Measurements from ENCODE around the gene TACC2. TPM values are rescaled to one million over a fixed set of nuclear protein-coding genes. Genes with fewer than 3 reads are reported as not detected.

TACC2 gene
- total and polyA plus RNA-seq, 2 donors: 21.2 to 82.7 TPM

DNA sequence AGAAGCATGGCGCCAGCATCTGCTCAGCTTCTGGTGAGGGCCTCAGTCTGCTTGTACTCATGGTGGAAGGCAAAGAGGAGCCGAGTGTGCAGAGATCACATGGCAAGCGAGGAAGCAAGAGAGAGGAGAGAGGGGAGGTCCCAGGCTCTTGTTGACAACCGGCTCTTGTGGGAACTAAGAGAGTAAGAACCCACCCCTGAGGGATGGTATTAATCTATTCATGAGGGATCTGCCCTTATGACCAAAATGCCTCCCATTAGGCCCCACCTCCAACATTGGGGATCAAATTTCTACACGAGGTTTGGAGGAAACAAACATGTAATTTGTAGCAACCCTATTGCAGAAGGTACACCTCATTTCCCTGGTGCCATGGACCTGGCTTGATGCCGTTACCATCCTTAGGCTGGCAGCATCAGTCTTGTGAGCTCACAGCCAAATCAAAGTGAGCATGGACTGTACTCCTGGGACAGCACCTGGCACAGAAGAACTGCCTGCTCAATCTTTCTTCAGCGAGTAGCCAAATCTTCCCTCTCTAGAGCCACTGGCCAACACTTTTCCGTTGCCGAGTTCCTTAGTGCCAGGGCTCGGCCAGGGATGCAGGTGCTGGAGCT lies 288.7 kb downstream of the TACC2 start:
- Histone ChIP-seq H3K4me3 (ENCODE audit: low read depth, low read length) (no peak overlapping the region), H3K4me1 (ENCODE audit: insufficient read depth) (no peaks in the 10 kb centered on the region), H3K27ac (ENCODE audit: low read depth) (no peak overlapping the region), H3K36me3 (ENCODE audit: insufficient read depth) (no peaks in the 10 kb centered on the region)
- DNase-seq (ENCODE audit: extremely low spot score): no peak
- 86% methylated on average over 10 of the region's 10 CpGs for WGBS

DNA sequence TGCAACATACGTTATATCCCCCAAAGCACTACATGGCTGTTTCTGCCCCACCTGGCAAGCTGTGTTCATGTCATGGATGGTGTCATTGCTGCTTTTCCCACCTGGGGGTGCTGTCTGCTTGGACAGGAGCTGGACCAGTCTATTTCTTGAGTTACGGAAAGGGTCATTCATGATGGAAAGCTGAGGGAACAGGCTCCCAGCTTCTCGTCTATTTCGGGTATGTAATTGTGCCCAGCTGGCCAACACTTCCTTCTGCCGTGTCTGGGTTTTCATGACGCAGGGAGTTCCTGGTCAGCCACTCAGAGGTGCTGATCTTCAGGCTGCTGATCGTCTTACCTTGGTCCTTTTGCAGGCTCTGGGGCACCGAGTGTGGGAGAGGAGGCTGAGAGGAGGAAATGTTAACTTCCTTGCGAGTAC lies 290.8 kb downstream of the TACC2 start:
- no peak for DNase-seq (ENCODE audit: extremely low spot score)
- Histone ChIP-seq H3K4me3 (ENCODE audit: low read depth, low read length) (no peak overlapping the region), H3K27ac (ENCODE audit: low read depth) (no peak overlapping the region), H3K36me3 (ENCODE audit: insufficient read depth) (no peaks in the 10 kb centered on the region), H3K4me1 (ENCODE audit: insufficient read depth) (no peaks in the 10 kb centered on the region)
- WGBS: 32% methylated on average over 9 of the region's 9 CpGs

DNA sequence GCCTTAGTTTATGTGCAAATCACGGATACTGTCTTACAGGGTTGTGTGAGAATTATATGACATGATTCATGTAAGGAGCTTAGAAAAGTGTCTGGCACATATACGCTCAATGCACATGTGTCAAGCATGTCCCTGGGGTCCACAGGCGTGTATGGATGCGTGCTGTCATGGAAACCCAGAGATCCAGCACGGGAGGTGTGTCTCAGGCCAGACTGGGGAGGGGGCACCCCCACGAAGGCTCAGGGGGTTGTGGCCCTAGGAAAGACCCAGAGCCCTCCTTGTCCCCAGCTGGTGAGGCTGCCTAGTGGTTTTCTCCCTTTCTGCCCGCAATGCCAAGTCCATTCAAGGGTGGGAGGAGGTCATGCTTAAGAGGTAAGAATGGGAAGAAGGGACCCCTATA lies 291.2 kb downstream of the TACC2 start:
- Histone ChIP-seq H3K27ac (ENCODE audit: low read depth) (no peak overlapping the region), H3K4me1 (ENCODE audit: insufficient read depth) (no peaks in the 10 kb centered on the region), H3K36me3 (ENCODE audit: insufficient read depth) (no peaks in the 10 kb centered on the region), H3K4me3 (ENCODE audit: low read depth, low read length) (no peak overlapping the region)
- DNase-seq (ENCODE audit: extremely low spot score): no peak
- 75% methylated on average over 7 of the region's 7 CpGs for whole genome bisulfite sequencing

DNA sequence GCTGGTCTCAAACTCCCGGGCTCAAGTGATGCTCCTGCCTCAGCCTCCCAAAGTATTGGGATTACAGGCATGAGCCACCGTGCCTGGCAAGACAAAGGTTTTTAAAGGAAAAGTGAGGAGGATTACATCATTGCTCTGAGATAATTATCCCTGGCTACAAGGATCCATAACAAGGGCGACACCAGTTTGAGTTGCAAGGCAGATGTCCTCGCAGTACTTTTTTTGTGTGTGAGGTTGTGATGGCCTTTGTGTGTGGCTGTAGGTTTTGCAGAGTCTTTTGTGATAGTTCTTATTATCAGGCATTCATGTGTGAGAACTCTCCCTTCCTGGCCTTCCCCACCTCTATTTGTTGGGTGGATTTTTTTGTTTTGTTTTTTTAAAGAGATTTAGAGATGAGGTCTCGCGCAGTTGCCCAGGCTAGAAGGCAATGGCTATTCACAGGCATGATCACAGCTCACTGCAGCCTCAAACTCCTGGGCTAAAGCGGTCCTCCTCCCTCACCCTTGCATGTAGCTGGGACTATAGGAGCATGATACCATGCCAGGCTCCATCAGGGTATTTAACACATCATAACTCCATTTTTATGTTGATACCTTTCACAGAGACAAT lies 292.2 kb downstream of the TACC2 start:
- H3K4me1 ChIP-seq (ENCODE audit: insufficient read depth): no peaks in the 10 kb centered on the region
- H3K4me3 ChIP-seq (ENCODE audit: low read depth, low read length): no peak overlapping the region
- no peak for DNase-seq (ENCODE audit: extremely low spot score)
- no peaks in the 10 kb centered on the region for H3K36me3 ChIP-seq (ENCODE audit: insufficient read depth)
- H3K27ac ChIP-seq (ENCODE audit: low read depth): no peak overlapping the region
- WGBS: 91% methylated on average over 7 of the region's 7 CpGs

DNA sequence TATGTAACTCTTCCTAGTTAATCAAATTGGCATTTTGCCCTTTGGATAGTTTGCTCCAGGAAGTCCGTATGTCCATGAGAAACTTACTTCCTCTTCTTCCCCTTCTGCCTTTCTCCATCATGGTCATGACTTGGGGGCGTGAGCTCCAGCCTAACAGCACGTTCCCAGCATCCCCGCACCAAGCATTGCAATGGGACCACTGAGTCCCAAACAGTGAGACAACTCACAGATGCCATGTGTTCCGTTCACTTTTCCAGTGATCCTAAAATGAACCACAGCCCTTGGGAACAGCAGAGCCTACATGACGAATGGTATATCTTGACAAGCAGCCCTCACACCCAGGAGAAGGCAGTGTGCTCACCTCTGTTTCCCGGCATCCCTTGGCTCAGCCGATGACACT lies 292.8 kb downstream of the TACC2 start:
- no peak overlapping the region for H3K4me3 ChIP-seq (ENCODE audit: low read depth, low read length)
- no peak overlapping the region for H3K27ac ChIP-seq (ENCODE audit: low read depth)
- DNase-seq (ENCODE audit: extremely low spot score): no peak
- no peaks in the 10 kb centered on the region for H3K4me1 ChIP-seq (ENCODE audit: insufficient read depth)
- 82% methylated on average over 8 of the region's 8 CpGs for WGBS
- no peaks in the 10 kb centered on the region for H3K36me3 ChIP-seq (ENCODE audit: insufficient read depth)

DNA sequence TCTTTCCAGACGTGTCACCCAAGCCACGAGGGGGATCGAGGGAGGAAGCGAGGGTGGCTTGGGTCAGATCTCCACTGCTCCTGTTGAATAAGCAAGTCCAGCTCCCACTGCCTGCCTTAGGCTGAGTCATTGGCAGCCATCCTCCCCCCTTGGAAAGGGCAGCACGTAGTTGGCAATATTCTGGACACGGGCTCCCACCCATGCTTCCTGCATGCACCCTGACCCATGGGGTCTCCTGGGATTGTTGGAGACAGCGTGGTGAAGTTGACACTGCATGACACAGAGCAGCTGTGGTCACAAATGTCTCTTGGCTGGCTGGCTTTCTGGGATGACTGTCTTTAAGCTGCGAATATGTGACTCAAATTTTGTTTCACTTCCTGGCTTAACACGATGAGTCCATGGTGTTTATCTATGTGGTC lies 293.3 kb downstream of the TACC2 start:
- 75% methylated on average over 9 of the region's 9 CpGs for WGBS
- H3K36me3 ChIP-seq (ENCODE audit: insufficient read depth): no peaks in the 10 kb centered on the region
- no peak overlapping the region for H3K4me3 ChIP-seq (ENCODE audit: low read depth, low read length)
- H3K4me1 ChIP-seq (ENCODE audit: insufficient read depth): no peaks in the 10 kb centered on the region
- H3K27ac ChIP-seq (ENCODE audit: low read depth): no peak overlapping the region
- DNase-seq (ENCODE audit: extremely low spot score): no peak

DNA sequence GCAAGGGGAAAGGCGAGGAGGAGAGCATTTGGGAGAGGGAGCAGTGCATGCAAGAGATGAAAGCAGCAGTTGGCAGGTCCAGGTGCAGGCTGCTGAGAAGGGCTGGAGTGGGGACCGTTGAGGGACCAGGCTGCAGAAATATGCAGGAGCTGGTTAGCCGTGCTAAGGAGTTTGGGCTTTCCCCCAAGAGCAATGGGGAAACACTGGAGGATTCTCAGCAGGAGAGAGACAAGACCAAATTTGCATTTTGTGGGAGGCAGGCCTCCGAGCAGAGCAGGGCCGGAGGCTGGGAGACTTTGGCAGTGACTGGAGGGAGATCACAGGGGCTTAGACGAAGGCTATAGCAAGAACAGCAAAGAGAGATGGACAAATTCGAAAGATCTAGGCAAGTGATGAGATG lies 293.9 kb downstream of the TACC2 start:
- H3K4me3 ChIP-seq (ENCODE audit: low read depth, low read length): no peak overlapping the region
- no peak overlapping the region for H3K27ac ChIP-seq (ENCODE audit: low read depth)
- 83% methylated on average over 7 of the region's 7 CpGs for WGBS
- no peaks in the 10 kb centered on the region for H3K36me3 ChIP-seq (ENCODE audit: insufficient read depth)
- H3K4me1 ChIP-seq (ENCODE audit: insufficient read depth): no peaks in the 10 kb centered on the region
- no peak for DNase-seq (ENCODE audit: extremely low spot score)

DNA sequence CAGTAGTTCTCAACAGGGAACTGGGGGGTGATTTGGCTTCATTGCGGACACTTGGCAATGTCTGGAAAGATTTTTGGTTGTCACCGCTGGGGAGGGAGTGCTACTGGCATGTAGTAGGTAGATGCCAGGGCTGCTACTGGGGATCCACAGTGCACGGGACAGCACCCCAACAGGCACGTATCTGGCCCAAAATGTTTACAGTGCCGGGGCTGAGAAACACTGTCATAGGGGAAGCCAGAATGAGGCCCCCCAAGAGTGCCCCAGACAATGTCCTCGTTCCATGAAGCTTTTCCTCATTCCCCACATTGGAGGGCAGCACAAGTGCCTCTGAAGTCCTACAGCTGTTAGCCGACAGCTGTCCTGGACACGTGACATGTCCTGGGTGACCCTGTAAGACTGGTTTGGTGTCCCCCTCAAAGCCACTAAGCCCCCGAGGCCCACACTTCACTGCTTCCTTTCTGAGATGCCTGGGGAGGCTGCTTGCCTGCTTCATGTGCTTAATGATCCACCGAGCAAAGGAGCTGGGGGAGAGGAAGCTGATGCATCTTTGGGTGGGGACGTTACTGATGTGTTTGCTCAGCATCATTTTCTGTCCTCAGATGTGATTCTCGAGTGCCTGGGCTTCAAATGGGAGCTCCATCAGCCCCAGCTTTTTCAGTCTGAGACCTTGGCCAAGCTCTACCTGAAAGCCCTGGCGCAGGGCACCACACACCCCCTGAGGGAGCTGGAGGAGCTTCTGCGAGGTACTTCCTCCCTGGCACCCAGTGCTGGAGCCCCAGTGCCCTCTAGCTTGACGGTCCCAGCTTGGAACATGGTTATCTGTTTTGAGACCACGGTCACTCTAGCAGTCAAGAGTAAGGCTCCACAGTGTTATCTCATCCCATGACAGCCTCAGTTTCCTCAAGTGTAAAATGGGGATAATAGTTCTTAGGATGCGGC lies 296.8 kb downstream of the TACC2 start:
- Histone ChIP-seq H3K36me3 (ENCODE audit: insufficient read depth) (no peaks in the 10 kb centered on the region), H3K4me3 (ENCODE audit: low read depth, low read length) (no peak overlapping the region), H3K4me1 (ENCODE audit: insufficient read depth) (no peaks in the 10 kb centered on the region), H3K27ac (ENCODE audit: low read depth) (no peak overlapping the region)
- 82% methylated on average over 17 of the region's 17 CpGs for WGBS
- DNase-seq (ENCODE audit: extremely low spot score): no peak

DNA sequence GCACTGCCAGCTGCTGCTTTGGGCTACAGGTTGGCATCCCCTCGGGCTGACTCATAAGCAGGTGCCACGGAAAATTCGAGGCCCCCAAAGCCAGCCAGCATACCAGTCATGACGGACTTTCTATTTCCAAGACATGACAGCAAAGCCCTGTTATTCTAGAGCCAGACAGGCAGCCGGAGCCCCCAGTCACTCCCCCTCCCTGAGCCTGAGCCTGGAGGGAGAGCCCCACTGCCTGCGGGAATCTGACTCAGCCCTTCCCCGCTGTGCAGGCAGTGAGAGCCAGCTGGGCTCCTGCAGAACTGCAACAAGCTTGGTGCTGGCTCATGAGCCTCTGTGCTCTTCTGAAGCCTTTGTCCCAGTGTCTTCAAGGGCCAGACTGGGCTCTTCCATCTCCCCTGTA lies 297.9 kb downstream of the TACC2 start:
- no peak for DNase-seq (ENCODE audit: extremely low spot score)
- Histone ChIP-seq H3K4me3 (ENCODE audit: low read depth, low read length) (no peak overlapping the region), H3K36me3 (ENCODE audit: insufficient read depth) (no peaks in the 10 kb centered on the region), H3K27ac (ENCODE audit: low read depth) (no peak overlapping the region), H3K4me1 (ENCODE audit: insufficient read depth) (no peaks in the 10 kb centered on the region)
- 48% methylated on average over 7 of the region's 7 CpGs for WGBS

DNA sequence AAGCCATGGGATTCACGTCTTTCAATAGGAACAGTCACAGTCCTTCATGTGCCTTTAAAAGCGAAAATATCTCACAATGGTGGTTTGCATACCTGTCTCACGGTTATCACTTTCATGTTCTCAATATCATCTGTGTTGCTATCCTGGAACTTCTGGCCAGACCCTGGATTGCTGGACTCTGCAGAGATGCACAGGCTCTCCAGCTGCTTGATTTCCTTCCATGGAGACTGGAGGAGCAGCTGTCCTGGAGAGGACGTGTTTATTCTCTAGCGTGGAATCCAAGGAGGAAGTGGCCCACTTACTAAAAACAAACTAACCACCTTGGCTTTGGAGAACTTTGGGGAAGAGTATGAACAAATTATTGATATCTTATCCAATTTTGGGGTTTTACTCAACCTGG lies 298.6 kb downstream of the TACC2 start:
- no peak overlapping the region for H3K4me3 ChIP-seq (ENCODE audit: low read depth, low read length)
- WGBS: 55% methylated on average over 5 of the region's 5 CpGs
- H3K4me1 ChIP-seq (ENCODE audit: insufficient read depth): no peaks in the 10 kb centered on the region
- DNase-seq (ENCODE audit: extremely low spot score): no peak
- no peak overlapping the region for H3K27ac ChIP-seq (ENCODE audit: low read depth)
- H3K36me3 ChIP-seq (ENCODE audit: insufficient read depth): no peaks in the 10 kb centered on the region

DNA sequence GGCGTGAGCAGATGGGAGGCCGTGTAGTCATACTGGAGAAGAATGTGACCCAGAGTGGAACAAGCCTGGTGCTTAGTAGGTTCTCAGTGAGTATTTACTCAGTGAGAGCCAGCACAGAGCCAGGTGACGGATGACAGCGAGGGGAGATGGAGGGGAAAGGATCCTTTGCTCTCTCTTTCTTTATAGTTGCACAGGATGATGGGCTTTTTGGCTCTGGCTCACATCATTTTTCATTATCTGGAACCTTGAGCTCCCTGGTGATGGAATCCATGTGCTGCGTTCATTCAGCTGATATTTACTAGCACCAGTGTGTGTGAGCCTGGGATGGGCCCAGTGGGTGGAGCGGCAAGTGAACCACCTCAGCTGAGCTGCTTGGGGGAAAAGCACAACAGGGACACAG lies 299.3 kb downstream of the TACC2 start:
- no peaks in the 10 kb centered on the region for H3K36me3 ChIP-seq (ENCODE audit: insufficient read depth)
- no peak for DNase-seq (ENCODE audit: extremely low spot score)
- H3K27ac ChIP-seq (ENCODE audit: low read depth): no peak overlapping the region
- H3K4me3 ChIP-seq (ENCODE audit: low read depth, low read length): no peak overlapping the region
- WGBS: 69% methylated on average over 6 of the region's 6 CpGs
- H3K4me1 ChIP-seq (ENCODE audit: insufficient read depth): no peaks in the 10 kb centered on the region

DNA sequence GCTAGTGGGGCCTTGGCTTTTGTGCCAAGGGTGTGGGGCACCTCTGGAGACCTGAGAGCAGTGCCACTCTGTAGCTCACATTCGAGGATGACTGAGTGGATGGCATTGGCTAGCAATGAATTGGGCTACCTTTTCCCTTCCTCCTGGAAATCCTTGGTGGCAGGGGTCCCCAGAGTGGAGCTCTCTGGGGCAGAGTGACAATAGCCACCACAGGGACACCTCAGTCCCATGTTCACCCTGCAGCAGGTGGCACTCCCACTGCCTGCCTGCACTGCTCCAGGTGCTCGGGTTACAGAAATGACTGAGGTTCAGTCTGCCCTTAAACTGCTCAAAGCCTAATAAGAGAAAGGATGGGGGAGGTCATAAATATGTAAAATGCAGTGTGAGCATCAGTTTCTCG lies 300.0 kb downstream of the TACC2 start:
- WGBS: 73% methylated on average over 3 of the region's 3 CpGs
- Histone ChIP-seq H3K27ac (ENCODE audit: low read depth) (no peak overlapping the region), H3K36me3 (ENCODE audit: insufficient read depth) (no peaks in the 10 kb centered on the region), H3K4me1 (ENCODE audit: insufficient read depth) (no peaks in the 10 kb centered on the region), H3K4me3 (ENCODE audit: low read depth, low read length) (no peak overlapping the region)
- DNase-seq (ENCODE audit: extremely low spot score): no peak

DNA sequence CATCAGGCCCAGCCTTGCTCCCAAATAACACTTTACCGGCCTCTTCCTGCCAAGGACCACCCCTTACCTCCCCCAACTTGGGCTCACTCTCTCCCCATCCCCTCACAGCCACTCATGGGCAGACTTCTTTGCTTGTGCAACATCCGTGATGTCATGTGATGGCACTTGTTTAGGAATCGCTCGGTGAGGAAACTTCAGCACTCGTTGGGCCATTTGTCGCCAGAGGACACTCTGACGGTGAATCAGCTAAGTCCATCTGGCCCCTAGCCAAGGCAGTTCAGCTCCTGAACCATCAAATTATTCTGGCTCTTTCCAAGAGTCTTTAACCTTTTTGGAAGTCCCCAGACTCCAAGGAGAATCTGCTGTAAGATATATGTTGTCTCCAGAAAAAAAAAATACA lies 301.4 kb downstream of the TACC2 start:
- DNase-seq (ENCODE audit: extremely low spot score): no peak
- Histone ChIP-seq H3K4me1 (ENCODE audit: insufficient read depth) (no peaks in the 10 kb centered on the region), H3K27ac (ENCODE audit: low read depth) (peak overlapping the region; percentile 66), H3K4me3 (ENCODE audit: low read depth, low read length) (no peak overlapping the region), H3K36me3 (ENCODE audit: insufficient read depth) (no peaks in the 10 kb centered on the region)
- WGBS: 71% methylated on average over 7 of the region's 7 CpGs
